ENCODE data around the gene RPN1.

The RPN1 gene

GRCh38 chr3:128616516-128617269 lies 33.9 kb downstream of the RPN1 start:
- Mint-ChIP-seq H3K4me3 (peak overlapping the region; percentile 93), H3K27ac (ENCODE audit: low read depth) (peak overlapping the region; percentile 93), H3K27me3 (no peaks in the 10 kb centered on the region), H3K36me3 (ENCODE audit: insufficient read depth) (peaks cover 33% of the 10 kb centered on the region), H3K4me1 (peaks cover 29% of the 10 kb centered on the region), H3K9me3 (no peaks in the 10 kb centered on the region)
- no peak for DNase-seq (ENCODE audit: low spot score in 2 of 2)
- ATAC-seq (replicated peaks; ENCODE audit: extremely low read depth, poor library complexity, severe bottlenecking): no peak

- no peaks in the 10 kb centered on the region for H3K27me3 Mint-ChIP-seq
- H3K9me3 Mint-ChIP-seq: no peaks in the 10 kb centered on the region
- ATAC-seq (replicated peaks; ENCODE audit: extremely low read depth, poor library complexity, severe bottlenecking): no peak
- peaks cover 16% of the 10 kb centered on the region for H3K4me1 Mint-ChIP-seq
- H3K4me3 Mint-ChIP-seq: no peak overlapping the region
- no peak overlapping the region for H3K27ac Mint-ChIP-seq (ENCODE audit: low read depth)
- H3K36me3 Mint-ChIP-seq (ENCODE audit: insufficient read depth): peaks cover 17% of the 10 kb centered on the region
- DNase-seq (ENCODE audit: low spot score in 2 of 2): no peak
Observed at GRCh38 chr3:128614076-128614475, 36.5 kb downstream of the RPN1 start.

GRCh38 chr3:128613083-128613829 lies 37.4 kb downstream of the RPN1 start:
- Mint-ChIP-seq H3K27me3 (no peaks in the 10 kb centered on the region), H3K36me3 (ENCODE audit: insufficient read depth) (peaks cover 12% of the 10 kb centered on the region), H3K4me3 (no peak overlapping the region), H3K27ac (ENCODE audit: low read depth) (no peak overlapping the region), H3K9me3 (no peaks in the 10 kb centered on the region), H3K4me1 (peaks cover 8% of the 10 kb centered on the region)
- ATAC-seq (replicated peaks; ENCODE audit: extremely low read depth, poor library complexity, severe bottlenecking): no peak
- DNase-seq (ENCODE audit: low spot score in 2 of 2): no peak

- no peak for DNase-seq (ENCODE audit: low spot score in 2 of 2)
- Mint-ChIP-seq H3K27me3 (no peaks in the 10 kb centered on the region), H3K9me3 (no peaks in the 10 kb centered on the region), H3K27ac (ENCODE audit: low read depth) (no peak overlapping the region), H3K36me3 (ENCODE audit: insufficient read depth) (peaks cover 5% of the 10 kb centered on the region), H3K4me1 (no peaks in the 10 kb centered on the region), H3K4me3 (no peak overlapping the region)
- no peak for ATAC-seq (replicated peaks; ENCODE audit: extremely low read depth, poor library complexity, severe bottlenecking)
Observed at GRCh38 chr3:128610451-128611070, 40.1 kb downstream of the RPN1 start.

- H3K4me3 Mint-ChIP-seq: peak overlapping the region; percentile 29
- ATAC-seq (replicated peaks; ENCODE audit: extremely low read depth, poor library complexity, severe bottlenecking): no peak
Observed at GRCh38 chr3:128609294-128609693, 41.3 kb downstream of the RPN1 start.

GRCh38 chr3:128607710-128608048 lies 42.9 kb downstream of the RPN1 start:
- Mint-ChIP-seq H3K36me3 (ENCODE audit: insufficient read depth) (peaks cover 3% of the 10 kb centered on the region), H3K27ac (ENCODE audit: low read depth) (no peak overlapping the region), H3K4me1 (no peaks in the 10 kb centered on the region), H3K4me3 (peak overlapping the region; percentile 36), H3K27me3 (no peaks in the 10 kb centered on the region), H3K9me3 (no peaks in the 10 kb centered on the region)
- DNase-seq (ENCODE audit: low spot score in 2 of 2) (no peak), ATAC-seq (replicated peaks; ENCODE audit: extremely low read depth, poor library complexity, severe bottlenecking) (no peak)

More at GRCh38 chr3:128609294-128609693, 41.3 kb downstream of the RPN1 start:
- Mint-ChIP-seq H3K27me3 (no peaks in the 10 kb centered on the region), H3K27ac (ENCODE audit: low read depth) (no peak overlapping the region), H3K4me1 (no peaks in the 10 kb centered on the region), H3K36me3 (ENCODE audit: insufficient read depth) (peaks cover 3% of the 10 kb centered on the region), H3K9me3 (no peaks in the 10 kb centered on the region)
- no peak for DNase-seq (ENCODE audit: low spot score in 2 of 2)

- Mint-ChIP-seq H3K36me3 (ENCODE audit: insufficient read depth) (peaks cover 3% of the 10 kb centered on the region), H3K27ac (ENCODE audit: low read depth) (no peak overlapping the region), H3K4me3 (no peak overlapping the region), H3K9me3 (no peaks in the 10 kb centered on the region), H3K27me3 (no peaks in the 10 kb centered on the region), H3K4me1 (no peaks in the 10 kb centered on the region)
- no peak for DNase-seq (ENCODE audit: low spot score in 2 of 2)
- no peak for ATAC-seq (replicated peaks; ENCODE audit: extremely low read depth, poor library complexity, severe bottlenecking)
Observed at GRCh38 chr3:128606094-128606493, 44.5 kb downstream of the RPN1 start.

- H3K9me3 Mint-ChIP-seq: no peaks in the 10 kb centered on the region
- no peak overlapping the region for H3K27ac Mint-ChIP-seq (ENCODE audit: low read depth)
- no peaks in the 10 kb centered on the region for H3K4me1 Mint-ChIP-seq
- no peak for DNase-seq (ENCODE audit: low spot score in 2 of 2)
- no peak for ATAC-seq (replicated peaks; ENCODE audit: extremely low read depth, poor library complexity, severe bottlenecking)
- peaks cover 1% of the 10 kb centered on the region for H3K36me3 Mint-ChIP-seq (ENCODE audit: insufficient read depth)
- H3K4me3 Mint-ChIP-seq: no peak overlapping the region
- H3K27me3 Mint-ChIP-seq: no peaks in the 10 kb centered on the region
Observed at GRCh38 chr3:128605091-128606046, 45.2 kb downstream of the RPN1 start.

GRCh38 chr3:128603811-128604775 lies 46.5 kb downstream of the RPN1 start:
- no peak overlapping the region for H3K4me3 Mint-ChIP-seq
- DNase-seq (ENCODE audit: low spot score in 2 of 2) (no peak), ATAC-seq (replicated peaks; ENCODE audit: extremely low read depth, poor library complexity, severe bottlenecking) (no peak)
- H3K4me1 Mint-ChIP-seq: no peaks in the 10 kb centered on the region
- no peaks in the 10 kb centered on the region for H3K27me3 Mint-ChIP-seq
- H3K9me3 Mint-ChIP-seq: no peaks in the 10 kb centered on the region
- peaks cover 1% of the 10 kb centered on the region for H3K36me3 Mint-ChIP-seq (ENCODE audit: insufficient read depth)
- no peak overlapping the region for H3K27ac Mint-ChIP-seq (ENCODE audit: low read depth)

GRCh38 chr3:128603313-128603712 lies 47.3 kb downstream of the RPN1 start:
- Mint-ChIP-seq H3K9me3 (no peaks in the 10 kb centered on the region), H3K36me3 (ENCODE audit: insufficient read depth) (peaks cover 1% of the 10 kb centered on the region), H3K4me3 (no peak overlapping the region), H3K27ac (ENCODE audit: low read depth) (no peak overlapping the region), H3K27me3 (no peaks in the 10 kb centered on the region), H3K4me1 (no peaks in the 10 kb centered on the region)
- no peak for ATAC-seq (replicated peaks; ENCODE audit: extremely low read depth, poor library complexity, severe bottlenecking)
- DNase-seq (ENCODE audit: low spot score in 2 of 2): no peak

GRCh38 chr3:128598884-128599664 lies 51.5 kb downstream of the RPN1 start:
- ATAC-seq (replicated peaks; ENCODE audit: extremely low read depth, poor library complexity, severe bottlenecking) (no peak), DNase-seq (ENCODE audit: low spot score in 2 of 2) (no peak)
- H3K36me3 Mint-ChIP-seq (ENCODE audit: insufficient read depth): peaks cover 4% of the 10 kb centered on the region
- no peaks in the 10 kb centered on the region for H3K27me3 Mint-ChIP-seq
- no peaks in the 10 kb centered on the region for H3K9me3 Mint-ChIP-seq
- H3K4me1 Mint-ChIP-seq: no peaks in the 10 kb centered on the region
- H3K4me3 Mint-ChIP-seq: no peak overlapping the region
- H3K27ac Mint-ChIP-seq (ENCODE audit: low read depth): no peak overlapping the region
